ENCODE data around the gene ANO4. TPM values are rescaled to one million over a fixed set of nuclear protein-coding genes. Genes with fewer than 3 reads are reported as not detected.

ANO4 gene
- total RNA-seq, 4 donors from 2014 or later: 0.27 to 0.78 (median 0.48) TPM

DNA sequence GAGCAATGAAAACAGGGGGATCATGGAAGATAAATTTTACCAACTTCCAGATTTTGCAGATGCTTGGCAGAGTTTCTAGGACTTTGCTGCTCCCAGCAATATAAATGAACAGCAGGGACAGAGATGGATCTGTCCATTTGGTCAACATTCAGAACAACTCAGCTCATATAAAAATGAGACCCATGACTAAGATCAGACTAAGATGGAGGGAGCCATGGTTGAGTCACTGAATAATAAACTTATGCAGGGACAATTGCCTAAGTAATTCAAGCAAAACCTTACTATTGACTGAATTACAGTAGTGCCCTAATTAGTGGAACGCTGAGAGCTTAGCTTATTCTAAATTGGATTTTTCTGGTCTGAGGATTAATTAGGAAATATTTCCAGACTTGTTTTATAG lies 210.3 kb downstream of the ANO4 start:
- intact Hi-C loops (cut with DNase I): no loop called here
- 89 to 91% methylated on average over 1 of the region's 1 CpG for WGBS, 2 donors
- H3K9me3 ChIP-seq: no peaks in the 10 kb centered on the region
- no peak for DNase-seq
- no peaks in the 10 kb centered on the region for H3K27me3 ChIP-seq
- H3K4me1 ChIP-seq: no peaks in the 10 kb centered on the region
- no peak overlapping the region for H3K27ac ChIP-seq
- no peak for TF ChIP-seq POLR2A (IDR thresholded peaks at IDR 0.05)
- no peak for TF ChIP-seq CTCF (IDR thresholded peaks at IDR 0.05)
- no peak overlapping the region for H3K4me3 ChIP-seq (replicated peaks in 1 of 3)
- no peaks in the 10 kb centered on the region for H3K36me3 ChIP-seq

GRCh38 chr12:101009274-101009673 lies 214.7 kb downstream of the ANO4 start:
- DNase-seq: no peak
- intact Hi-C loops (cut with DNase I): no loop called here
- Histone ChIP-seq H3K4me1 (no peaks in the 10 kb centered on the region), H3K4me3 (replicated peaks in 1 of 3) (no peak overlapping the region), H3K9me3 (no peaks in the 10 kb centered on the region), H3K27me3 (no peaks in the 10 kb centered on the region), H3K36me3 (no peaks in the 10 kb centered on the region), H3K27ac (no peak overlapping the region)
- 89 to 90% methylated on average over 1 of the region's 1 CpG for WGBS, 2 donors
- TF ChIP-seq POLR2A (IDR thresholded peaks at IDR 0.05) (no peak), CTCF (IDR thresholded peaks at IDR 0.05) (no peak)

GRCh38 chr12:101010896-101011295 lies 216.3 kb downstream of the ANO4 start:
- intact Hi-C loops (cut with DNase I): no loop called here
- 47 to 50% methylated on average over 1 of the region's 1 CpG for WGBS, 2 donors
- Histone ChIP-seq H3K4me1 (no peaks in the 10 kb centered on the region), H3K9me3 (no peaks in the 10 kb centered on the region), H3K27ac (no peak overlapping the region), H3K4me3 (replicated peaks in 1 of 3) (no peak overlapping the region), H3K27me3 (no peaks in the 10 kb centered on the region), H3K36me3 (no peaks in the 10 kb centered on the region)
- TF ChIP-seq CTCF (IDR thresholded peaks at IDR 0.05): no peak
- DNase-seq: no peak

DNA sequence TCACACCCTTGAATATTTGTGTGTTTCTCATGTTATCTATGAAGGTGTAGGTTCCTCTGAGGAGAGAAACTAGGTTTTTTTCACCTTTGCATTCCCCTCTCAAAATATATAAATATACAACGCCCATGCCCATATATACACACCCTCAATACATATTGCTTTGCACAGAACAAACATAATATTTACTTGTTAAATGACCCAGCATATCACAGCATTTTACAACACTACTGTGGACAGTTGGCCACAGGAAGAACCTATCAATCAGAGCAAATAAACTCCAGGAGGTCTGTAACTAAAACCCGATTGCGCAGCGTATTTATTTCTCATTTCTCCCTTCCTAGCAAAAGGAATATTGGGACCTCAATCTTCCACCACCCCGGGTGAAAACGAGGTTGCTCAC lies 219.4 kb downstream of the ANO4 start:
- Histone ChIP-seq H3K36me3 (no peaks in the 10 kb centered on the region), H3K9me3 (no peaks in the 10 kb centered on the region), H3K27me3 (no peaks in the 10 kb centered on the region), H3K4me3 (replicated peaks in 1 of 3) (no peak overlapping the region), H3K27ac (no peak overlapping the region), H3K4me1 (no peaks in the 10 kb centered on the region)
- TF ChIP-seq CTCF (IDR thresholded peaks at IDR 0.05) (no peak), POLR2A (IDR thresholded peaks at IDR 0.05) (no peak)
- no peak for DNase-seq
- intact Hi-C loops (cut with DNase I): no loop called here
- 83 to 86% methylated on average over 6 of the region's 6 CpGs for WGBS, 2 donors

DNA sequence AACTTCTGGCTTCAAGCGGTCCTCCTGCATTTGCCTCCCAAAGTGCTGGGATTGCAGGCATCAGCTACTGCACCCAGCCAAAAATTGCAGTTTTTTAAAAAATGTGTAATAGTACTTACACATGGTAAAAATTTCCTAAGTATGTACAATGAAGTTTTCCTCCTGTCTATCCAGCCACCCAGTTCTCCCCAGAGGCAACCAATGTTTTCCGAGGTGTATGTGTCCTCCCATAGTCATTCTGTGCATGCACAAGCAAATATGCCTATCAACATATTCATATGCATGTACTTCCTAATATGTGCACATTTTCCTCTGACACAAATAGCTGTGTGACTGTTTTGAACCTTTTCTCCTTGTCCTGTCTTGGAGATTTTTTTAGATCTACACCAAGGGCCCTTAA lies 220.5 kb downstream of the ANO4 start:
- TF ChIP-seq POLR2A (IDR thresholded peaks at IDR 0.05): no peak
- TF ChIP-seq CTCF (IDR thresholded peaks at IDR 0.05): no peak
- no peak overlapping the region for H3K4me3 ChIP-seq (replicated peaks in 1 of 3)
- no peaks in the 10 kb centered on the region for H3K9me3 ChIP-seq
- no peaks in the 10 kb centered on the region for H3K4me1 ChIP-seq
- intact Hi-C loops (cut with DNase I): no loop called here
- H3K27me3 ChIP-seq: no peaks in the 10 kb centered on the region
- H3K27ac ChIP-seq: no peak overlapping the region
- DNase-seq: no peak
- WGBS, 2 donors: 87 to 92% methylated on average over 2 of the region's 2 CpGs
- H3K36me3 ChIP-seq: no peaks in the 10 kb centered on the region
